ENCODE data around the gene COX20.

DNA sequence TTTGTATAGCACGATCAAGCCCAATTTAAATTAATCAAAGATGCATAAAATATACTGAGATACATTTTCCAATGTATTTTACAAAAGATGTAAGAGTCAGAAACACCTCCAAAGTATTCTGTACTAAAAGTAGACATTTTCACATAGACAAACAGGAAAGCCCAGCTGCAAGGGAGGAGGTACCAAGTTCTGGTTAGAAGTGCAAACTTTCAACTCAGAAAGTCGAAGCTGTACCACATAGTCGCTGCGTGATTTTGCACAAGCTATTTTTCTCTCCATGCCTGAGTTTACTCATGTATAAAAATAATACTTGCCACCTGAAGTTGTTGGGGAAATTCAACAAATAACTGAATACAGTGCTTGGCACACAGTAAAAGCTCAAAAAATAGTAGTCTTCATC is 34.5 kb downstream of the COX20 start:
- TF ChIP-seq, protein P1, sequence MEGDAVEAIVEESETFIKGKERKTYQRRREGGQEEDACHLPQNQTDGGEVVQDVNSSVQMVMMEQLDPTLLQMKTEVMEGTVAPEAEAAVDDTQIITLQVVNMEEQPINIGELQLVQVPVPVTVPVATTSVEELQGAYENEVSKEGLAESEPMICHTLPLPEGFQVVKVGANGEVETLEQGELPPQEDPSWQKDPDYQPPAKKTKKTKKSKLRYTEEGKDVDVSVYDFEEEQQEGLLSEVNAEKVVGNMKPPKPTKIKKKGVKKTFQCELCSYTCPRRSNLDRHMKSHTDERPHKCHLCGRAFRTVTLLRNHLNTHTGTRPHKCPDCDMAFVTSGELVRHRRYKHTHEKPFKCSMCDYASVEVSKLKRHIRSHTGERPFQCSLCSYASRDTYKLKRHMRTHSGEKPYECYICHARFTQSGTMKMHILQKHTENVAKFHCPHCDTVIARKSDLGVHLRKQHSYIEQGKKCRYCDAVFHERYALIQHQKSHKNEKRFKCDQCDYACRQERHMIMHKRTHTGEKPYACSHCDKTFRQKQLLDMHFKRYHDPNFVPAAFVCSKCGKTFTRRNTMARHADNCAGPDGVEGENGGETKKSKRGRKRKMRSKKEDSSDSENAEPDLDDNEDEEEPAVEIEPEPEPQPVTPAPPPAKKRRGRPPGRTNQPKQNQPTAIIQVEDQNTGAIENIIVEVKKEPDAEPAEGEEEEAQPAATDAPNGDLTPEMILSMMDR (IDR thresholded peaks at IDR 0.05), result no peak
- TF ChIP-seq POLR2A (IDR thresholded peaks at IDR 0.05), result no peak
- TF ChIP-seq EP300 (IDR thresholded peaks at IDR 0.05), result no peak

Measured in gastroesophageal sphincter (tissue), 3 donors.